Adrenal gland (tissue), 5 donors: Measurements from ENCODE around the gene ECM1.

Experiments used
- POLR2A ChIP-seq, 2 donors: fragments of 450-650 bp; IDR thresholded peaks; one replicate each; pipeline ENCODE4 v1.6.1; 2017; ENCODE audit warnings: antibody characterized with exemption in 2 of 2, mild to moderate bottlenecking in 2 of 2, moderate library complexity in 1 of 2
- TF ChIP-seq, protein P1 (sequence below), 6 experiments: fragments of 450-650 bp in 4 of 6; fragments of 200-600 bp in 2 of 6; sonication (generic) in 1 of 6; IDR thresholded peaks; 1 replicate in 5 of 6; 2 replicates in 1 of 6; pipeline versions ENCODE4 v1.5.1 to v1.8.0; 2016 to 2021; ENCODE audit warnings: antibody characterized with exemption in 6 of 6, mild to moderate bottlenecking in 2 of 6, moderate library complexity in 1 of 6
- donor health status: DM: no; HTN: no; CAD: no.

DNA sequence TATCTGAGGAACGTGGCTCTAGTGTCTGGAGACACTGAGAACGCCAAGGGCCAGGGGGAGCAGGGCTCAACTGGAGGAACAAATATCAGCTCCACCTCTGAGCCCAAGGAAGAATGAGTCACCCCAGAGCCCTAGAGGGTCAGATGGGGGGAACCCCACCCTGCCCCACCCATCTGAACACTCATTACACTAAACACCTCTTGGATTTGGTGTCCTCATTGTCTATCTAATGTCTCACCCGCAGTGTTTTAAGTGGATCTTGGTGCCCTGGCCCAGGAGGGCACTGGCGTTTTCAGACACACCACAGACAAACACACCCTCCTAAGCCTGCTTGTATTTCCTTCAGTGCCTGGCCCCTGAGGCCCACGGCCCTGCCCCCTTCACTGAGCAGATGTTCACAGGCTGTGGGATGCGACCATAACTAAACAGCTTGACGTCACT, 5.5 kb downstream of the ECM1 start:
- TF ChIP-seq, protein P1, sequence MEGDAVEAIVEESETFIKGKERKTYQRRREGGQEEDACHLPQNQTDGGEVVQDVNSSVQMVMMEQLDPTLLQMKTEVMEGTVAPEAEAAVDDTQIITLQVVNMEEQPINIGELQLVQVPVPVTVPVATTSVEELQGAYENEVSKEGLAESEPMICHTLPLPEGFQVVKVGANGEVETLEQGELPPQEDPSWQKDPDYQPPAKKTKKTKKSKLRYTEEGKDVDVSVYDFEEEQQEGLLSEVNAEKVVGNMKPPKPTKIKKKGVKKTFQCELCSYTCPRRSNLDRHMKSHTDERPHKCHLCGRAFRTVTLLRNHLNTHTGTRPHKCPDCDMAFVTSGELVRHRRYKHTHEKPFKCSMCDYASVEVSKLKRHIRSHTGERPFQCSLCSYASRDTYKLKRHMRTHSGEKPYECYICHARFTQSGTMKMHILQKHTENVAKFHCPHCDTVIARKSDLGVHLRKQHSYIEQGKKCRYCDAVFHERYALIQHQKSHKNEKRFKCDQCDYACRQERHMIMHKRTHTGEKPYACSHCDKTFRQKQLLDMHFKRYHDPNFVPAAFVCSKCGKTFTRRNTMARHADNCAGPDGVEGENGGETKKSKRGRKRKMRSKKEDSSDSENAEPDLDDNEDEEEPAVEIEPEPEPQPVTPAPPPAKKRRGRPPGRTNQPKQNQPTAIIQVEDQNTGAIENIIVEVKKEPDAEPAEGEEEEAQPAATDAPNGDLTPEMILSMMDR (IDR thresholded peaks at IDR 0.05) = no peak
- TF ChIP-seq POLR2A (IDR thresholded peaks at IDR 0.05) = no peak
